ENCODE data around the gene PRG3. TPM values are rescaled to one million over a fixed set of nuclear protein-coding genes. Genes with fewer than 3 reads are reported as not detected.

The PRG3 gene
- total and polyA plus RNA-seq, 9 of the 15 experiments (the other 6 are each of a cell fraction or from before 2014, with no cell fraction given), result 0.18 to 0.55 (median 0.38) TPM; not detected in 6

GRCh38 chr11:57358543-57358961, 22.4 kb downstream of the PRG3 start (continued):
- TF ChIP-seq IRF9 (tag; IDR thresholded peaks at IDR 0.05), result no peak
- no peak for TF ChIP-seq KDM5B (IDR thresholded peaks at IDR 0.05; ENCODE audit: insufficient replicate concordance, low read depth, low read length)
- no peak for TF ChIP-seq NR1H2 (CRISPR knock-in tag; IDR thresholded peaks at IDR 0.05)
- no peak for TF ChIP-seq ATF1 (CRISPR knock-in tag; IDR thresholded peaks at IDR 0.05)
- peak; percentile 68 for TF ChIP-seq ATF1 (tag; IDR thresholded peaks at IDR 0.05)
- TF ChIP-seq HDAC2 (IDR thresholded peaks at IDR 0.05), result peak; percentile 87
- TF ChIP-seq, protein P1, sequence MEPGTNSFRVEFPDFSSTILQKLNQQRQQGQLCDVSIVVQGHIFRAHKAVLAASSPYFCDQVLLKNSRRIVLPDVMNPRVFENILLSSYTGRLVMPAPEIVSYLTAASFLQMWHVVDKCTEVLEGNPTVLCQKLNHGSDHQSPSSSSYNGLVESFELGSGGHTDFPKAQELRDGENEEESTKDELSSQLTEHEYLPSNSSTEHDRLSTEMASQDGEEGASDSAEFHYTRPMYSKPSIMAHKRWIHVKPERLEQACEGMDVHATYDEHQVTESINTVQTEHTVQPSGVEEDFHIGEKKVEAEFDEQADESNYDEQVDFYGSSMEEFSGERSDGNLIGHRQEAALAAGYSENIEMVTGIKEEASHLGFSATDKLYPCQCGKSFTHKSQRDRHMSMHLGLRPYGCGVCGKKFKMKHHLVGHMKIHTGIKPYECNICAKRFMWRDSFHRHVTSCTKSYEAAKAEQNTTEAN (CRISPR knock-in tag; IDR thresholded peaks at IDR 0.05), result no peak
- TF ChIP-seq PYGO2 (tag; IDR thresholded peaks at IDR 0.05), result 0 out of 2 replicates have a peak, but pooled peaks have one; percentile 22
- TF ChIP-seq HDAC8 (tag; IDR thresholded peaks at IDR 0.05), result no peak
- no peak for TF ChIP-seq ARID2 (IDR thresholded peaks at IDR 0.05)
- no peak for TF ChIP-seq NFRKB (IDR thresholded peaks at IDR 0.05; ENCODE audit: low read depth)
- no peak for TF ChIP-seq SAFB (IDR thresholded peaks at IDR 0.05; ENCODE audit: borderline replicate concordance, low read depth, low read length)
- no peak for TF ChIP-seq HDAC3 (IDR thresholded peaks at IDR 0.05; ENCODE audit: borderline replicate concordance, partially characterized antibody)
- no peak for TF ChIP-seq SMC3 (conservative IDR thresholded peaks at IDR 0.05; ENCODE audit: insufficient read depth, low read depth, low read length)
- TF ChIP-seq, protein P2, sequence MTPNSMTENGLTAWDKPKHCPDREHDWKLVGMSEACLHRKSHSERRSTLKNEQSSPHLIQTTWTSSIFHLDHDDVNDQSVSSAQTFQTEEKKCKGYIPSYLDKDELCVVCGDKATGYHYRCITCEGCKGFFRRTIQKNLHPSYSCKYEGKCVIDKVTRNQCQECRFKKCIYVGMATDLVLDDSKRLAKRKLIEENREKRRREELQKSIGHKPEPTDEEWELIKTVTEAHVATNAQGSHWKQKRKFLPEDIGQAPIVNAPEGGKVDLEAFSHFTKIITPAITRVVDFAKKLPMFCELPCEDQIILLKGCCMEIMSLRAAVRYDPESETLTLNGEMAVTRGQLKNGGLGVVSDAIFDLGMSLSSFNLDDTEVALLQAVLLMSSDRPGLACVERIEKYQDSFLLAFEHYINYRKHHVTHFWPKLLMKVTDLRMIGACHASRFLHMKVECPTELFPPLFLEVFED (CRISPR knock-in tag; conservative IDR thresholded peaks at IDR 0.05), result no peak
- TF ChIP-seq, protein P3, sequence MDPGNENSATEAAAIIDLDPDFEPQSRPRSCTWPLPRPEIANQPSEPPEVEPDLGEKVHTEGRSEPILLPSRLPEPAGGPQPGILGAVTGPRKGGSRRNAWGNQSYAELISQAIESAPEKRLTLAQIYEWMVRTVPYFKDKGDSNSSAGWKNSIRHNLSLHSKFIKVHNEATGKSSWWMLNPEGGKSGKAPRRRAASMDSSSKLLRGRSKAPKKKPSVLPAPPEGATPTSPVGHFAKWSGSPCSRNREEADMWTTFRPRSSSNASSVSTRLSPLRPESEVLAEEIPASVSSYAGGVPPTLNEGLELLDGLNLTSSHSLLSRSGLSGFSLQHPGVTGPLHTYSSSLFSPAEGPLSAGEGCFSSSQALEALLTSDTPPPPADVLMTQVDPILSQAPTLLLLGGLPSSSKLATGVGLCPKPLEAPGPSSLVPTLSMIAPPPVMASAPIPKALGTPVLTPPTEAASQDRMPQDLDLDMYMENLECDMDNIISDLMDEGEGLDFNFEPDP (CRISPR knock-in tag; IDR thresholded peaks at IDR 0.05), result no peak
- no peak for TF ChIP-seq UBTF (IDR thresholded peaks at IDR 0.05; ENCODE audit: borderline replicate concordance in 1 of 2, low read depth in 2 of 2, low read length in 2 of 2)
- TF ChIP-seq RFX5 (IDR thresholded peaks at IDR 0.05; ENCODE audit: low read depth, low read length), result no peak
- no peak for TF ChIP-seq BRF1 (IDR thresholded peaks at IDR 0.05; ENCODE audit: borderline replicate concordance, extremely low read depth, insufficient read length)
- peak; percentile 35 for TF ChIP-seq PHF20 (IDR thresholded peaks at IDR 0.05; ENCODE audit: partially characterized antibody)
- no peak for TF ChIP-seq MTA2 (IDR thresholded peaks at IDR 0.05; ENCODE audit: low read depth)
- TF ChIP-seq ZNF133 (CRISPR knock-in tag; IDR thresholded peaks at IDR 0.05), result no peak
- no peak for TF ChIP-seq ZNF583 (CRISPR knock-in tag; IDR thresholded peaks at IDR 0.05)

Measured in K562 (cell line).